GM12878 (cell line): ENCODE results near the gene PLXNA2.

ENCODE experiments used
- CHD4 ChIP-seq: fragments of 200-600 bp; sonication (generic); IDR thresholded peaks from 2 replicates; pipeline ENCODE4 v1.6.1; 2016; ENCODE audit warnings: mild to moderate bottlenecking
- EZH2 ChIP-seq: IDR thresholded peaks from 2 replicates; pipeline ENCODE4 v1.6.1; 2012; ENCODE audit warnings: low read depth, mild to moderate bottlenecking, control low read depth, inconsistent platforms, low read length, borderline replicate concordance; ENCODE audit not compliant: control insufficient read depth
- FOXM1 ChIP-seq: IDR thresholded peaks from 2 replicates; pipeline ENCODE4 v1.6.1; 2012; ENCODE audit warnings: low read depth, mild to moderate bottlenecking, inconsistent platforms, low read length, moderate library complexity
- MEF2B ChIP-seq: fragments of 450-650 bp; IDR thresholded peaks from 2 replicates; pipeline ENCODE4 v1.6.1; 2018; ENCODE audit warnings: mild to moderate bottlenecking, moderate library complexity; ENCODE audit not compliant: partially characterized antibody, poor library complexity, severe bottlenecking
- TF ChIP-seq, protein P1 (sequence below), 3 experiments: IDR thresholded peaks in 2 of 3; conservative IDR thresholded peaks in 1 of 3; 2 replicates each; pipeline ENCODE4 v1.5.1; 2011; ENCODE audit warnings: low read depth in 3 of 3, low read length in 3 of 3, mild to moderate bottlenecking in 3 of 3, control low read depth in 2 of 3, moderate library complexity in 2 of 3, inconsistent platforms in 1 of 3, mixed read lengths in 1 of 3; ENCODE audit not compliant: control insufficient read depth in 2 of 3, insufficient read depth in 1 of 3; ENCODE audit errors: extremely low read depth in 1 of 3

GRCh38 chr1:208189183-208189582, 55.0 kb downstream of the PLXNA2 start:
- TF ChIP-seq FOXM1, result no peak
- no peak for TF ChIP-seq CHD4
- TF ChIP-seq EZH2, result no peak
- TF ChIP-seq, protein P1, sequence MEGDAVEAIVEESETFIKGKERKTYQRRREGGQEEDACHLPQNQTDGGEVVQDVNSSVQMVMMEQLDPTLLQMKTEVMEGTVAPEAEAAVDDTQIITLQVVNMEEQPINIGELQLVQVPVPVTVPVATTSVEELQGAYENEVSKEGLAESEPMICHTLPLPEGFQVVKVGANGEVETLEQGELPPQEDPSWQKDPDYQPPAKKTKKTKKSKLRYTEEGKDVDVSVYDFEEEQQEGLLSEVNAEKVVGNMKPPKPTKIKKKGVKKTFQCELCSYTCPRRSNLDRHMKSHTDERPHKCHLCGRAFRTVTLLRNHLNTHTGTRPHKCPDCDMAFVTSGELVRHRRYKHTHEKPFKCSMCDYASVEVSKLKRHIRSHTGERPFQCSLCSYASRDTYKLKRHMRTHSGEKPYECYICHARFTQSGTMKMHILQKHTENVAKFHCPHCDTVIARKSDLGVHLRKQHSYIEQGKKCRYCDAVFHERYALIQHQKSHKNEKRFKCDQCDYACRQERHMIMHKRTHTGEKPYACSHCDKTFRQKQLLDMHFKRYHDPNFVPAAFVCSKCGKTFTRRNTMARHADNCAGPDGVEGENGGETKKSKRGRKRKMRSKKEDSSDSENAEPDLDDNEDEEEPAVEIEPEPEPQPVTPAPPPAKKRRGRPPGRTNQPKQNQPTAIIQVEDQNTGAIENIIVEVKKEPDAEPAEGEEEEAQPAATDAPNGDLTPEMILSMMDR (IDR thresholded peaks at IDR 0.05 in 2 of 3, conservative IDR thresholded peaks at IDR 0.05 in 1 of 3; ENCODE audit: control insufficient read depth in 2 of 3, extremely low read depth in 1 of 3, insufficient read depth in 1 of 3, low read depth in 3 of 3, low read length in 3 of 3), result no peak
- TF ChIP-seq MEF2B, result no peak
